ENCODE data around the gene SIRT7.
"Not testable (repeated sequence)": the region's sequence is repeated elsewhere in the genome, so short reads cannot be mapped to it uniquely, and the experiment has no call there.

The SIRT7 gene

GRCh38 chr17:81953443-81953842 lies 35.5 kb upstream of the SIRT7 start:
- H3K27me3 ChIP-seq (ENCODE audit: control insufficient read depth in 3 of 3, insufficient read depth in 3 of 3, low read depth in 1 of 3, low read length in 3 of 3) = peaks cover 0 to 27% (median 13%) of the 10 kb centered on the region in 3 experiments
- H3K9me3 ChIP-seq (replicated peaks in 1 of 2; ENCODE audit: control insufficient read depth in 2 of 2, insufficient read depth in 1 of 2, low read depth in 1 of 2, low read length in 2 of 2); H2BK120ac ChIP-seq (ENCODE audit: low read depth, low read length); H3K18ac ChIP-seq (ENCODE audit: low read length); H4K8ac ChIP-seq (ENCODE audit: low read depth, low read length); DNase-seq (ENCODE audit: low spot score); H3K23ac ChIP-seq (ENCODE audit: low read depth, low read length, poor library complexity); H3K4me1 ChIP-seq (ENCODE audit: control insufficient read depth in 2 of 2, insufficient read depth in 1 of 2, low read depth in 1 of 2, low read length in 2 of 2); H3K4me2 ChIP-seq (ENCODE audit: insufficient read depth, low read length, poor library complexity, severe bottlenecking); H3K36me3 ChIP-seq (replicated peaks in 1 of 2; ENCODE audit: control insufficient read depth in 2 of 2, insufficient read depth in 2 of 2, low read length in 2 of 2); H2BK12ac ChIP-seq (ENCODE audit: low read length); H4K91ac ChIP-seq (ENCODE audit: low read depth, low read length, poor library complexity); H2AK5ac ChIP-seq (ENCODE audit: low read depth, low read length); H3K4ac ChIP-seq (ENCODE audit: low read length); H2AFZ ChIP-seq (ENCODE audit: low read length); H3K14ac ChIP-seq (ENCODE audit: low read length); H2BK15ac ChIP-seq (ENCODE audit: low read length); H3K9ac ChIP-seq (ENCODE audit: low read depth, low read length, poor library complexity); H3K4me3 ChIP-seq (ENCODE audit: low read length in 2 of 2); H3K79me1 ChIP-seq (ENCODE audit: low read depth, low read length); H3K27ac ChIP-seq (replicated peaks; ENCODE audit: low read length); H2BK5ac ChIP-seq (ENCODE audit: low read length): not testable (repeated sequence)
- no CpG with 5 or more reads among the region's 5 CpGs for WGBS, 2 donors (ENCODE audit: extremely low coverage in 2 of 2, insufficient read length in 2 of 2, insufficient replicate concordance in 1 of 2)

GRCh38 chr17:81952792-81953228 lies 34.8 kb upstream of the SIRT7 start:
- Histone ChIP-seq H3K18ac (ENCODE audit: low read length) (peak overlapping the region; percentile 92), H3K4me2 (ENCODE audit: insufficient read depth, low read length, poor library complexity, severe bottlenecking) (no peak overlapping the region), H3K4me3 (ENCODE audit: low read length in 2 of 2) (no peak overlapping the region), H3K9ac (ENCODE audit: low read depth, low read length, poor library complexity) (no peak overlapping the region), H2BK5ac (ENCODE audit: low read length) (peak overlapping the region; percentile 66), H3K23ac (ENCODE audit: low read depth, low read length, poor library complexity) (no peak overlapping the region), H2BK12ac (ENCODE audit: low read length) (peak overlapping the region; percentile 63), H3K79me1 (ENCODE audit: low read depth, low read length) (no peaks in the 10 kb centered on the region), H2BK15ac (ENCODE audit: low read length) (no peak overlapping the region), H2BK120ac (ENCODE audit: low read depth, low read length) (no peak overlapping the region), H3K4ac (ENCODE audit: low read length) (peak overlapping the region; percentile 53), H4K8ac (ENCODE audit: low read depth, low read length) (no peak overlapping the region), H3K27ac (replicated peaks; ENCODE audit: low read length) (no peak overlapping the region), H3K27me3 (ENCODE audit: control insufficient read depth in 3 of 3, insufficient read depth in 3 of 3, low read depth in 1 of 3, low read length in 3 of 3) (peaks cover 0 to 21% (median 7%) of the 10 kb centered on the region in 3 experiments), H2AFZ (ENCODE audit: low read length) (no peak overlapping the region), H4K91ac (ENCODE audit: low read depth, low read length, poor library complexity) (no peak overlapping the region), H3K4me1 (ENCODE audit: control insufficient read depth in 2 of 2, insufficient read depth in 1 of 2, low read depth in 1 of 2, low read length in 2 of 2) (peaks cover 0 to 5% of the 10 kb centered on the region in 2 donors), H2AK5ac (ENCODE audit: low read depth, low read length) (peak overlapping the region; percentile 84), H3K14ac (ENCODE audit: low read length) (peak overlapping the region; percentile 17), H3K36me3 (replicated peaks in 1 of 2; ENCODE audit: control insufficient read depth in 2 of 2, insufficient read depth in 2 of 2, low read length in 2 of 2) (no peaks in the 10 kb centered on the region), H3K9me3 (replicated peaks in 1 of 2; ENCODE audit: control insufficient read depth in 2 of 2, insufficient read depth in 1 of 2, low read depth in 1 of 2, low read length in 2 of 2) (no peaks in the 10 kb centered on the region)
- no peak for DNase-seq (ENCODE audit: low spot score)
- no CpG with 5 or more reads among the region's 16 CpGs for WGBS, 2 donors (ENCODE audit: extremely low coverage in 2 of 2, insufficient read length in 2 of 2, insufficient replicate concordance in 1 of 2)

GRCh38 chr17:81951785-81952684 lies 34.1 kb upstream of the SIRT7 start:
- Histone ChIP-seq H3K9ac (ENCODE audit: low read depth, low read length, poor library complexity) (no peak overlapping the region), H3K4me3 (ENCODE audit: low read length in 2 of 2) (no peak overlapping the region), H3K4me2 (ENCODE audit: insufficient read depth, low read length, poor library complexity, severe bottlenecking) (no peak overlapping the region), H2AK5ac (ENCODE audit: low read depth, low read length) (no peak overlapping the region), H2BK15ac (ENCODE audit: low read length) (no peak overlapping the region), H2BK12ac (ENCODE audit: low read length) (peak overlapping the region; percentile 3), H3K27ac (replicated peaks; ENCODE audit: low read length) (no peak overlapping the region), H2AFZ (ENCODE audit: low read length) (no peak overlapping the region), H2BK5ac (ENCODE audit: low read length) (no peak overlapping the region), H3K79me1 (ENCODE audit: low read depth, low read length) (no peaks in the 10 kb centered on the region), H3K9me3 (replicated peaks in 1 of 2; ENCODE audit: control insufficient read depth in 2 of 2, insufficient read depth in 1 of 2, low read depth in 1 of 2, low read length in 2 of 2) (no peaks in the 10 kb centered on the region), H3K4me1 (ENCODE audit: control insufficient read depth in 2 of 2, insufficient read depth in 1 of 2, low read depth in 1 of 2, low read length in 2 of 2) (peaks cover 0 to 5% of the 10 kb centered on the region in 2 donors), H3K23ac (ENCODE audit: low read depth, low read length, poor library complexity) (no peak overlapping the region), H4K91ac (ENCODE audit: low read depth, low read length, poor library complexity) (no peak overlapping the region), H3K36me3 (replicated peaks in 1 of 2; ENCODE audit: control insufficient read depth in 2 of 2, insufficient read depth in 2 of 2, low read length in 2 of 2) (no peaks in the 10 kb centered on the region), H3K14ac (ENCODE audit: low read length) (peak overlapping the region; percentile 82), H2BK120ac (ENCODE audit: low read depth, low read length) (no peak overlapping the region), H3K4ac (ENCODE audit: low read length) (no peak overlapping the region), H4K8ac (ENCODE audit: low read depth, low read length) (no peak overlapping the region), H3K18ac (ENCODE audit: low read length) (no peak overlapping the region), H3K27me3 (ENCODE audit: control insufficient read depth in 3 of 3, insufficient read depth in 3 of 3, low read depth in 1 of 3, low read length in 3 of 3) (peaks cover 0 to 16% (median 5%) of the 10 kb centered on the region in 3 experiments)
- no CpG with 5 or more reads among the region's 13 CpGs for WGBS, 2 donors (ENCODE audit: extremely low coverage in 2 of 2, insufficient read length in 2 of 2, insufficient replicate concordance in 1 of 2)
- DNase-seq (ENCODE audit: low spot score) = no peak

- WGBS, 2 donors (ENCODE audit: extremely low coverage in 2 of 2, insufficient read length in 2 of 2, insufficient replicate concordance in 1 of 2) = no CpG with 5 or more reads among the region's 15 CpGs
- Histone ChIP-seq H3K4ac (ENCODE audit: low read length) (no peak overlapping the region), H3K4me2 (ENCODE audit: insufficient read depth, low read length, poor library complexity, severe bottlenecking) (no peak overlapping the region), H3K4me3 (ENCODE audit: low read length in 2 of 2) (no peak overlapping the region), H3K23ac (ENCODE audit: low read depth, low read length, poor library complexity) (no peak overlapping the region), H3K9ac (ENCODE audit: low read depth, low read length, poor library complexity) (no peak overlapping the region), H2BK12ac (ENCODE audit: low read length) (no peak overlapping the region), H3K4me1 (ENCODE audit: control insufficient read depth in 2 of 2, insufficient read depth in 1 of 2, low read depth in 1 of 2, low read length in 2 of 2) (peaks cover 0 to 5% of the 10 kb centered on the region in 2 donors), H3K27me3 (ENCODE audit: control insufficient read depth in 3 of 3, insufficient read depth in 3 of 3, low read depth in 1 of 3, low read length in 3 of 3) (peaks cover 0 to 3% (median 2%) of the 10 kb centered on the region in 3 experiments), H3K9me3 (replicated peaks in 1 of 2; ENCODE audit: control insufficient read depth in 2 of 2, insufficient read depth in 1 of 2, low read depth in 1 of 2, low read length in 2 of 2) (no peaks in the 10 kb centered on the region), H3K14ac (ENCODE audit: low read length) (no peak overlapping the region), H4K8ac (ENCODE audit: low read depth, low read length) (peak overlapping the region; percentile 43), H3K27ac (replicated peaks; ENCODE audit: low read length) (no peak overlapping the region), H2BK15ac (ENCODE audit: low read length) (no peak overlapping the region), H2BK120ac (ENCODE audit: low read depth, low read length) (no peak overlapping the region), H3K18ac (ENCODE audit: low read length) (no peak overlapping the region), H2BK5ac (ENCODE audit: low read length) (no peak overlapping the region), H2AFZ (ENCODE audit: low read length) (no peak overlapping the region), H3K36me3 (replicated peaks in 1 of 2; ENCODE audit: control insufficient read depth in 2 of 2, insufficient read depth in 2 of 2, low read length in 2 of 2) (no peaks in the 10 kb centered on the region), H2AK5ac (ENCODE audit: low read depth, low read length) (no peak overlapping the region), H4K91ac (ENCODE audit: low read depth, low read length, poor library complexity) (no peak overlapping the region), H3K79me1 (ENCODE audit: low read depth, low read length) (no peaks in the 10 kb centered on the region)
- no peak for DNase-seq (ENCODE audit: low spot score)
Measured at GRCh38 chr17:81950501-81950900, 32.5 kb upstream of the SIRT7 start.
